GM19239 (cell line): ENCODE measurements around the gene AMPH.
A peak's percentile ranks its signal among the peaks of the same experiment; 100 is the strongest.
"Not testable (repeated sequence)": the region's sequence is repeated elsewhere in the genome, so short reads cannot be mapped to it uniquely, and the experiment has no call there.

Experiments
- DNase-seq: peaks from one replicate; pipeline ENCODE4 v3.0.0; 2011; ENCODE audit warnings: low spot score; ENCODE audit not compliant: insufficient read length
- FAIRE-seq: peaks from 2 replicates; lab custom pipeline; 2011; peaks lifted over from hg19 to GRCh38; lab: Jason Lieb, UNC

AMPH gene

GRCh38 chr7:38413784-38414183 is 217.4 kb downstream of the AMPH start:
- FAIRE-seq (peak; percentile 66), DNase-seq (no peak)

DNA sequence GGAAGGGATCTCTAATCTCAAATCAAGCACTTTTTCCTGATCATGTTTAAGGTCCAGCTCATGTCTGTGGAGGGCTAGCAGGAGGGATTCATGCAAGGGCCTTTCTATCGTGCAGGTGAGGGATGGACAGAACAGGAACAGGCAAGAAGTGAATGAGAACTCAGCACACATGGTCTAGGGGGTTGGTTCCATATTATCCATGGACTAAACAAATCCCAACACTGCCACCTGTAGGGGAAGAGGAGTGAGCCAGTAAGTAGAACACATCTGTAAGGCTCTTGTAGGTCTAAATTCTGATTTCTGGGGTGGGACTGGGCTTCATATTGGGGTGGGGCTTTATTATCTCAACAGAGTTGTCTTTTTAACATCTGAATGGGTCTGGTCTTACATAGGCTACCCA is 219.8 kb downstream of the AMPH start:
- no peak for FAIRE-seq
- DNase-seq, result no peak

GRCh38 chr7:38410056-38410455 is 221.1 kb downstream of the AMPH start:
- FAIRE-seq, result no peak
- no peak for DNase-seq

- DNase-seq, result no peak
- FAIRE-seq, result no peak
Measured at GRCh38 chr7:38409531-38409930, 221.6 kb downstream of the AMPH start.

DNA sequence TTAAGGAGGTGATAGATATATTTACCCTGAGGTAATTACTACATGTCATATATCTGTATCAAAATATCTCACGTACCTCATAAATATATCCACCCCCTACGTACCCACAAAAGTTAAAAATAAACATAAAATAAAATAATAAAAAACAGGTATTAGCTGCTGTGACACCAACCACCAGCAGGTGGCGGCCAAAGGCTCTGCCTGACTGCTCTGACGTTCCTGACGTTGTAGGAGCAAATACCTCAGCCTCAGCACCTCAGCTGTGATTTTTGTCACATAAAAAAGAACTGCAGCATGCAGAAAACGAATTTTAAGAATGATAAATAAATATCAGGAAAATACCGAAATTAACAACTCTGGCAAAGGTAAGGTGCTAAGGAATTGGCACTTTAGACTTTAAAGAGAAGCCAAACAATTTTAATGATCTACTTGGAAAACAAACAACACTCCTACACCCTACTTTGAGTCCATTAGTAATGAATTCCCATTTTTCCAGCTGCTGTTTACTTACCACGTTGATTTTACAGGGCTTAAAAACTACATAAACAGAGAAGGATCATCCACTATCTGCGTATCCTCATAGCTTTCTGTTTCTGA is 232.3 kb downstream of the AMPH start:
- FAIRE-seq, result peak; percentile 87
- DNase-seq, result peak; percentile 32

- FAIRE-seq (no peak), DNase-seq (no peak)
Measured at GRCh38 chr7:38396852-38397251, 234.3 kb downstream of the AMPH start.

GRCh38 chr7:38395921-38396552 is 235.1 kb downstream of the AMPH start:
- FAIRE-seq, DNase-seq: not testable (repeated sequence)

DNA sequence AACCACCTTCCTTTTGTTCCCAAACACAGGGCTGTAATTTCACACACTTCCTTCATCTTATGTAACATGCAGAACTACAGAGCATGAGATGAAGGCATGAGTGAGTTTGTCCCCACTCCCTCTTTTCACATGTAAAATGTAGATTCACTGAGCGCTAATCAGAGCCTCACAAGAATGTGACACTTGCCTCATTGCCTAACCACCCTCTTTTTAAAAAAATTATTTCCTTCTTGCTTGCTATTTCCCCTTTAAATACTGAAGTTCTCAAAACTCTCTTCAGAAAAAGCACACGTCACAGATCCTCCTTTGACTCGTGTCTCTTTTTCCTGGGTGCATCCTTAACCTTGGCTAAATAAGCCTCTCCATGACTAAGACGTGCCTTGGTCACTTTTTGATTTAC is 236.5 kb downstream of the AMPH start:
- no peak for DNase-seq
- no peak for FAIRE-seq

GRCh38 chr7:38393874-38394273 is 237.3 kb downstream of the AMPH start:
- no peak for DNase-seq

GRCh38 chr7:38391751-38392150 is 239.4 kb downstream of the AMPH start:
- FAIRE-seq (no peak), DNase-seq (no peak)

More at GRCh38 chr7:38393874-38394273, 237.3 kb downstream of the AMPH start:
- no peak for FAIRE-seq

- no peak for FAIRE-seq
- DNase-seq, result no peak
Measured at GRCh38 chr7:38385682-38386081, 245.5 kb downstream of the AMPH start.

- no peak for DNase-seq
- no peak for FAIRE-seq
Measured at GRCh38 chr7:38383281-38383680, 247.9 kb downstream of the AMPH start.

DNA sequence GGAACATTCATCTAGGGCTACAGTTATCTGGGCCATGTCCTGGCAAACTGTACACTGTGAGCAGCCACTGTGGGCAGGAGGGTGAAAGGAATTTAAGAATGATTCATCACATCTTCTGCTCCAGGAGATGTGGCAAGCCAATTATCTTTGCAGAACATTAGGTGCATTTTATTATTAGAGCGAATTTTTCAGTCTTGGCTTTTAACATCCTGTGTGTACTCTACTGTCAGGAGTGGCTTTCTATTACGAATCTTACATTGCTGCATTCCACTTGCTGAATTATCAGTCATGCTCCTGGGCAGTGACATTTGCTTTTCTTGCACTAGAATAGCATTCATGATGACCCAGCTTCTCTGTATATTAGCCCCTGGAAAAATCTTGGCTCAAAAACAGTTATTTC is 248.5 kb downstream of the AMPH start:
- FAIRE-seq, result no peak

DNA sequence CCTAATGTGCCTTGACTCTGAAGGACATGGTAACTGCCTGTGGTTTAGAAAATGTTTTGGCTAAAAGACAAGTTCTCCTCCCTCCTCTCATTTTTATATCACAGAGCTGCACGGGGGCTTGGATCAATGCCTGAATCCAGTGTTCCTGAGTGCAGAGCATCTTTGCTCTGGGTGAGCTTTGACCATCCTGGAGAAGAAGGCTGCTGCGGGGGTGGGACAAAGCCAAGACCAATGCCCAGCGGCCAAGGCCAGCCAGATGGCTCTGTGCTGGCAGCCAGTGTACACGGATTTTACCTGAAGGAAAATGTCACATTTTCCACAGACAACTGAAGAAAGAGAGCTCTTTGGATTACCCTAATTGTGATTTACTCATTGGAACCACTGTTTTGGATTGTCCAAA is 255.7 kb downstream of the AMPH start:
- DNase-seq, result no peak
- no peak for FAIRE-seq

More for the DNA sequence above, 248.5 kb downstream of the AMPH start:
- DNase-seq, result no peak

GRCh38 chr7:38374507-38374906 is 256.7 kb downstream of the AMPH start:
- FAIRE-seq, result peak; percentile 85
- DNase-seq, result no peak

GRCh38 chr7:38373155-38373554 is 258.0 kb downstream of the AMPH start:
- no peak for DNase-seq
- FAIRE-seq, result no peak

GRCh38 chr7:38372290-38372689 is 258.9 kb downstream of the AMPH start:
- DNase-seq (no peak), FAIRE-seq (no peak)

DNA sequence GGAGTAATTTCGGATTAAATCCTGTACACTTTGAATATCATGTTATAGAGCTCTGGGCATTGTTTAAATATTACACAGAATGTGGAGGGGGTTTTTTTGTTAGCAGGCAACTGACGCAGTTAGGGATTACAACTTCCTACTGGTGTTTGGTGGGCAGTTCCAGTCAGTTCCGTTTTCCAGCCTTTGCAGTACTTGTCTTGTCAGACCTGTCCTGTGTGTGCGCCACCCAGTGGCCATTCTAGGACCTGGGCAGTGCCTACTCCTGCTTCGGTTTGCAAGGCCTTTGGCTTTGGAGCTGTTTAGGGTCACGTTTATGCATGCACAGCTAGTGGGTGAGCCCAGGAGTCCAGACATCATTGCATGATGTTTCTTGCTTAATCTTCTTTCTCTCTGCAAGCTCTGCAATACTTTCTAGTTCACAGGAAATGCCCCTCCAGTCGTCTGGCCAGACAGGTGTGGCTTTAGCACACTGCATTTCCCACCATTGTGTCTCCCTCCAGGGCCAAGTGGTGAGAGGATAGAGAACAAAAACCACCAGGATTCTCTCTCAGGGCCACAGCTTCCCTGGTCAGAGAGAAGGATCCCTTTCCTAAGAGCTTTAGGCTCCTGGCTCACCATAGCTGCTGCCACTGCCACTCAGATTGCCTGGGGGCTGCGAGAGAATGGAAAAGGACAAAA is 261.2 kb downstream of the AMPH start:
- FAIRE-seq, result peak; percentile 92
- DNase-seq, result peak; percentile 40

GRCh38 chr7:38368191-38368605 is 263.0 kb downstream of the AMPH start:
- DNase-seq (peak; percentile 21), FAIRE-seq (peak; percentile 84)

DNA sequence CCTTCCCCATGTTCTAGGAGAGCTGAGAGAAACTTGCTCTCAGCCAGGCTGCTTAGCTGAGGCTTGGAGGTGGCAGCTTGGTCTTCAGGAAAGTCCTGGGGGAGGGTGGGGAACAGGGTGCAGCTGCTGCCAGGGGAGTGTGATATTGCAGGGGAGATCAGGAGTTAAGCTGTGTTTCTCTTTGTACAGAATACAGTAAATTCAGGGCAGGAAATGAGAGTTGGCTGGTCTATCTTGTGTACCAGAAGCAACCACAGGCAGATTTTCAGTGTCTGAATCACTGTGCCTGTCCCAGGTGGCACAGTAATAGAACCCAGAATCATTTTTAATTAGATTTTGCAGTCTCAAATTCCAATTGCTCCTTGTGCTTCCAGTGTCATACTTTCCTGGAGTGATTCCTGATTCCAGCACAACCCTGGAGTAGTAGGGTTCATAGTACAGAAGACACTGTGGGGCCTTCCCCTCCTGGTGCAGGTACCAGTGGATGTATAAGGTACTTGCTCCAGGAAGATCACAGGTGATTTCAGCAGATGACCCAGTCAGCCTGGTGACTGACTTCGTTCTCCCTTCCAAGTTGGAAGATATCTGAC is 263.8 kb downstream of the AMPH start:
- DNase-seq, result no peak
- FAIRE-seq, result peak; percentile 58

DNA sequence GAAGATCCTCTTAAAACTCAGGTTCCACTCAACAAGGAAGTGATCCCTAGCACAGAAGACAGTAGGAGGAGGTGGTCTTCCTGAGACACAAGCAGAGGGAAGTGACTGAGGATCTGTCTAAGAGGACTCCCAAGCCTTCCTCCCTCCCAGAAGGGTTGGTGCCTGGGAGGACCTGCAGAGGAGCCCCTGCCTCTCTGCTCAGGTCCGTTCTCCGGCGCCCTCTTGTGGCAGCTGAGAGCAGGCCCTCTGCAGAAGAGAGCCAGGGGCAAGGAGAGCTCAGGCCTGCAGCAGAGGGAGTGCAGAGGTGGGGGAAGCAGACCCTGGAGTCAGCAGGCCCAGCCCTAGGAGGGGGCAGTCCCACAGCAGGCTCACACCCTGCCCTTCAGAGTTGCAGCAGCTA is 267.8 kb downstream of the AMPH start:
- FAIRE-seq, DNase-seq: not testable (repeated sequence)
